ENCODE results near the gene CACNA2D1.
"Not testable (repeated sequence)": the region's sequence is repeated elsewhere in the genome, so short reads cannot be mapped to it uniquely, and the experiment has no call there.

The CACNA2D1 gene

DNA sequence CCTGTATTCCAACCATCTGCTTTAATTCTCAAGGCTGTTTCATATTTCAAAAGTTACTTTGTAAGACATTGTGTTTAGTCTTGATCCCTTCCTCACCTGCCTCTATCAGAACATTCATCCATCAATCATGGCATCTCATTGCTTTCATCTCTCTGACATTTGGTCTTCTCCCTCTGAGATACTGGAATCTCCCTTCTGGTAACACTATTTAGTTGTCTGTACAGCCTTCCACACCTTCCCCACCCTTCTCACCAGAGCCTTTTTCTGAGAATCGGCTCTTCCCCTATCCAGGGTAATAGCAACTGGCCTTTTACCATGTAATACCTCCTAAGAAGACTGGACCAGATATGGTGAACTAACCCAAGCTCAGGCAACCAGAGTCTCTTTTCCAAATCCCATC lies 10.1 kb downstream of the CACNA2D1 start:
- DNase-seq = no peak

- DNase-seq = not testable (repeated sequence)
Measured at GRCh38 chr7:82432743-82433142, 10.8 kb downstream of the CACNA2D1 start.

DNA sequence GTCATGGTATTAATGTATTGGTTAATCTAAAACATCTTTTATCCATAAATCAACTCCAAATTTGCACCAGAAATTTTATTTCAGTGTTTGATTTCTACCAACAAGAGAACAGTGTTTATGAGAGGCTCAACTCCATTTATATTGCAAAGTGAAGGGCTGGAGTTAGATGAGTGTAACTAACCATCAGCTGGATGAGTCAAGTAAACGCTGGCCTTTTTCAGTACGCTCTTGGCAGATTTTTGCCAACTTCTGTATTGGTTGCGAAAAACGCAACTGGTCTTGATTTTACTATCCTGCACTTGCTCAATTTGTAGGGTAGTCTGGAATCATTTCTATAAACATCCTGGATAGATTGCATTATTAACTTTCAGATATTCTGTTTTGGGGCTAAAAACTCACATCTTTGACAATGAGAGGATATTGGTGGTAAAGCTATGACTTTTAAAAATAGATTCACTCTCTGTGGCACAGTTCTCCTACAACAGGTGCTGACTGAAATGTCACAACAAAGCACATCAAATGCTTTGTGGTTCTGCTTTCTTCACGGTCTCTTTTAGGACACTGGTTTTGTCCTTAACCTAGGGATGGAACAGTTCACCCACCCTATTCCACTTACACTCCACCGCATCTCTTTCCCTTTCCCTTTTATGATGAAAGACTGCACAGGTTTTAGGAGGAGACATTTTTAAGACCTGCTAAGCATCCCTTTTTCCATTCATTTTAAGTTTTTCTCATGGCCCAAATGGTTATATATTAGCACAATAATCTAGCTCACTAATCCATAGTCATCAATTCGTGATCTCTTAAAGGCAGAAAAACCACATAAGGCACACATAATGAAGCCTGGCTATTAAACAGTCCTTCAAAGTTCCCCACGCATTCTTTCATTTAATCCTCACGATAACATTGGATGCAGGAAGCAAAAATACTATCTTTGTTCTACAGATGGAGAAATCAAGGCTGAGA lies 12.8 kb downstream of the CACNA2D1 start:
- no peak for DNase-seq

GRCh38 chr7:82429408-82429807 lies 14.2 kb downstream of the CACNA2D1 start:
- no peak for DNase-seq

DNA sequence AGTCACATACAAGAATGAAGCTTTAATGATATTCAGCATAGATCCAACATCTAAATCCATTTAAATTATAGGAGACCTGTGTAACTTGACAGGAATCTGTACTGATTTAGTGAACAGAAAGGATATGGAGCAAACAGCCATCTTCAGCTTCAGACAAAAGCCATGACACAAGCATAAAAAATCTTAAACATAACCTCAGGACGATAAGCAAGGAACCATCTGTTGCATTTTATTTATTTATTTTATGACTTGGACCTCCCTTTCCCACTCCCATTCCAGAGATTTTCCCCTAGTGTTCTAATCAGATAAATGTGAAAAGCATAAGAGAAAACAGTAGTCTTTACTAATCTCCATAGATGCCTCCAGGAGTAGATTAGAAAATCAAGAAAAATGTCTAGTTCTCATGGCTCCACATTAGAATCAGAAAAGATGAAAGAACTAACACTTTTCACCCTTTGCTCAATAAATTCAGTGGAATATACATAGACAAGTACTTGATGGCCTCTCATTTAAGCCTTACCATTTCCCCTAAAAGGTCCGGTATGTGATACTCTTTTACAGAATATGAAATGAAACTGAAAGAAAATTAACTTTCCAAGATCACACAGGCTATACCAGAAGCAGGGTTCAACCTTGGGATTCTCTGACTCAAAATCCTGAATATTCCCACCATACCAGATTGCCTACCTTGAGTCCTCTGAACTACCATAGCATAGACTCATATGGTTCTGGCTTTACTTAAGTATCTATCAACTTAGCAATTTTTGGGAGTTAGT lies 15.2 kb downstream of the CACNA2D1 start:
- DNase-seq = no peak

DNA sequence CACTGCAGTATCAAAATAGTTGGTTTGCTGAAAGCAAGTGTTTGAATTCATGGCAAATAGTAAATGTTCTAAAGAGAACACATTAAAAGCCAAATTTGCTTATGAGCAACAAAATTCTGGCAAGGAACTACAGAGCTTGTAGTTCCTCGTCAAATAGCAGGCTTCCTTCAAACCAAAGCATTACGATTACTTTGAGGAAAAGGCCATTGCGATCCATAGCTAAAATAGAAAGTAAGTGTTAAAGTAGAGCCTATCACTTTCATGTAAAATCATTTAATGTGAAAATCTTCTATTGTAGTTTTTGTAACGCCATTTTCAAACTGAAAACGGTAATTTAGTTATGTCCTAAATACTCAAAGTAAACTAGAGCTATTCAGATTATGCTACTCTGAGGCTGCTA lies 20.1 kb downstream of the CACNA2D1 start:
- DNase-seq = no peak

GRCh38 chr7:82419200-82419599 lies 24.4 kb downstream of the CACNA2D1 start:
- DNase-seq = peak; percentile 83

- no peak for DNase-seq
Measured at GRCh38 chr7:82417898-82418297, 25.7 kb downstream of the CACNA2D1 start.

DNA sequence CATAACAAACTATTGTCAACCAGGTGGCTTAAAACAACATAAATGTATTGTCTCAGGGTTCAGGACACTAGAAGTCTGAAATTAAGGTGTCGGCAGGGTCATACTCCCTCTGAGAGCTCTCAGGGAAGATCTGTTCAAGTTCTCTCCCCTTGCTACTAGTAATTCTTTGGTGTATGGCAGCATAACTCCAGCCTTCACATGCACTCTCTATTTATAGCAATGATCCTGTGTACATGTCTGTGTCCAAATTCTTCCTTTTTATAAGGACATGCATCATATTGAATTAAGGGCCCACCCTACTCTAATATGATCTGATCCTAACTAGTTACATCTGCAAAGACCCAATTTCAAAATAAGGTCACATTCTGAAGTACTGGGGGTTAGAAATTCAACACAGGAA lies 27.2 kb downstream of the CACNA2D1 start:
- DNase-seq = no peak

DNA sequence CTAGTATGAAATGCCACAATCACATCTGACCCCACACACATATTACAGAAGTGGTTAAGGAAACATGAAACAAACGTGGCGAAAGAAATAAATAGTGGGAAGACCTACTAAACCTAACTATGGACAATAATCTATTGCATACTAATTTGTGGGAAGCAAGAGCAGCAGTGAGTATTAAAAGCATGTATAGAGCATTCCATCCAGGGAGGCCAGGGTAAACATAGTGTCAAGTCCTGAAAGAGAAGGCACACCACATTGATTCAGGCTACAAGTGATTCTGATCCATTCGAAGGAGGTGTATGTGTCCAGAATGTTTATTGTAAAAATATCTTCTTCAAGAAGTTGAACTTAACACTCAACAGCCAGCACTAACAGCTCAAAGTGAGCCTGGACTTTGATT lies 29.2 kb downstream of the CACNA2D1 start:
- no peak for DNase-seq

GRCh38 chr7:82413237-82413636 lies 30.3 kb downstream of the CACNA2D1 start:
- no peak for DNase-seq

DNA sequence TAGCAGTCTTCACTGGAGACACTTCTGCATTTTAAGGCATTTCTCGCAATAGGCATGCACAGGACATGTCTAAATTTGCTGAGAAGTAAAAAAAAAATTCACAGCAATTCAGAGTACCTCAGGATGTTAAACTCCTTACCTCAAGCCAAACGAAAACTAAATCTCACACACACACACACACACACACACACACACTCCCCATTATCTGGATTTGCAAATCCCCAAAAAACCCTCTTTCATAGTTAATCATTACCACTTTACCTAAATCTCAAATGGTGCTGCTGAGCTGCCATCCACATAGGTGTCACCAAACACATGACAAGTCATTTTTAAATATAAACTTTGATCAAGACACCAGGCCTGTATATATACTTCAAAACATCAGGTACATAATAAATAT lies 31.8 kb downstream of the CACNA2D1 start:
- no peak for DNase-seq

DNA sequence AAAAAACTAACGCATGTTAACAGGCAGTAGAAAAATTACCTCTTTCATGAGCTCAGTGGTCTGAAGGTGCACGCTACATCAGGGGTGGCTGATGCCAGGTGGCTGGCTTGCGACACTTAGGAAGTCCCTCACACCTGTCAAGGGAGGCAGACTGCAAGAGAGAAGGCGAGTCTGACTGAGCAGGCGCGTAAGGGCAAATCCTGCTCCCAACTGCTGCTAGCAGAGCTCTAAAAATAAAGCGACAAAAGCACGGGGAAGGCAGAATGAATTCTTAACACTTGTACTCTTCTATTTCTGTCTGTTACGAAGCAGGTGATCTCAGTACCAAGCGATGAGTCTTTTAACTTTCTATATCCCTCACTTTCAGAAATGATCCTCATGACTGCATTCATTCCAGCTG lies 33.1 kb downstream of the CACNA2D1 start:
- peak; percentile 73 for DNase-seq

- no peak for DNase-seq
Measured at GRCh38 chr7:82406937-82407336, 36.6 kb downstream of the CACNA2D1 start.

DNA sequence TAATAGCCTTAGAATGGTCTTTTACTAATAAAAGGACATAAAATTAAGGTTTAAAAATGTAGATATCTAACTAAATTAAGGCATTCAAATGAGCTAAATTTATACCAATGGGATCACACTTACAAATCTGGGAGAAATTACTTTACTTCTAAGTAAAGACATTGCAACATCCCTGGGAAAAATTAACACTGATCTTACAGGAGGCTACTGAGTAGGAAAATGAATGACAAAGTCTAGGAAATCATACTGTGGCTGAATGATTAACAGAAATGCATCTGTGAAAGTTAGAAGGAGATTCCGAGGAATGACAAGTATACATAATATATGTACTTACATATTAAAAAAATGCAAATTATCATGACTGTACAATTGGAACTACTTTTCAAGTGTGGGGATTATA lies 38.3 kb downstream of the CACNA2D1 start:
- no peak for DNase-seq

DNA sequence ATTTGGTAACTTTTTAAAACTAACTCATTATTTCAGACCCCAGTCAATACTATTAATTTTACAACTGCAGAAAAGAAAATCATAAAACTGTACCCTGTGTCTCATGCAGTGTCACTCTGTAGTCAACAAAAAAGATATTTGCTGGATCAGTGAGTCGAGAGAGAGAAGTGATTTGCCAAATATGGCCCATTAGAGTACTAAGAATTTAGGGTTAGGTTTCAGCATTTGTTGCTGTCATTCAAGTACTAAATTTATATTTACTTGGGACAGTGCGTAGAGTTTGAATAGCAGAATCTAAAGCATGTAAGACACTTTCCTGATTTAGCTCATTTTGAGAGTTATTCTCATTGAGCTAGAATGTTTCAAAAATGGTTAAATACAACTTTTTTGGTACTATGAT lies 38.9 kb downstream of the CACNA2D1 start:
- DNase-seq = no peak

GRCh38 chr7:82404094-82404493 lies 39.5 kb downstream of the CACNA2D1 start:
- no peak for DNase-seq

- no peak for DNase-seq
Measured at GRCh38 chr7:82397879-82398524, 45.6 kb downstream of the CACNA2D1 start.

GRCh38 chr7:82396343-82396742 lies 47.2 kb downstream of the CACNA2D1 start:
- no peak for DNase-seq

DNA sequence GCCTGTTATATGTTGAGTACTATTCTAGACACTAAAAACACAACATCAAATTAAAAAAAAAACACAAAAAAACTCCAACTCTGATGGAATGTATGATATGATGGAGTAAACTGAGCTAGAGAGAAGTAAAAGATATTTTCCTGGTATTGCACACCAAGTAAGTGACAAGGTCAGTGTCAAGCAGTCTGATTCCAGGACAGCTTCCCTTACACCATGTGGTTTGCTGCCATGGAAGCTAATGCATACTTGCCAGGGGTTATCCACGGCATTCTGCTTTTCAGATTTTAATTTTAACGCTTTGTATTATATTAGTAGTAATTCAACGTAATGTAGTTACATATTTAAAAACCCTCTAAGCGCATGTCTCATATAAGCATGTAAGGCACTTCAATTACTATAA lies 48.4 kb downstream of the CACNA2D1 start:
- DNase-seq = no peak

GRCh38 chr7:82393840-82394220 lies 49.7 kb downstream of the CACNA2D1 start:
- DNase-seq = no peak

DNA sequence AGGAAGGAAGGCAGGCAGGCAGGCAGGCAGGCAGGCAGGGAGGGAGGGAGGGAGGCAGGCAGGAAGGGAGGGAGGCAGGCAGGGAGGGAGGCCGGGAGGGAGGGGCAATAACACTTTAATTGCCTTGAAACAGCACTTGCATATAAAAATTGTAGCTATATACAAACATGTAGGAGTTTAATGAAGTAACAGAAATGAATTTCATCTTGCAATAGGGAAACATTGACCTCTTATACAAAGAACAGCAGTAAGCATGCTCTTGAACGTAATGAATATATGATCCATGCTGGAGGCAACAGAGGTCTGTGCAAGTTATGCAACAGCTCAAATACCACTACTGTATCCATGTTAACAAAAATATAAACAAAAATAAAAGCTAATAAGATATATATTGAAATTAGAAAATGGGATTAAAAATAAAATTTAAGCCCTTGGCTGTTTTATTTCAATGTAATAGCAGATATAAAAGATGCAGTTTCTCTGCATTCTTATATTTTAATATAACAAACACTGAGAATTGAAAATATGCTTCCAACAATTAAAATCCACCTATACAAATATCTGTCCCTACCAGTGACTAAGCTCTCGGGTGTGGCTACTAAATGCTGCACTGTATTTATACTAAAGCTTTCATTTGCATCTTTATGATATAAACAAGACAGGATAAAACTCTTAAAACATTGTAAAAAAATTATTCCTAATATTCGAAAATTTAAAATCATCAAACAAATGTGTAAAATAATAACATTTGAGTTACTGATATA lies 50.3 kb downstream of the CACNA2D1 start:
- no peak for DNase-seq

DNA sequence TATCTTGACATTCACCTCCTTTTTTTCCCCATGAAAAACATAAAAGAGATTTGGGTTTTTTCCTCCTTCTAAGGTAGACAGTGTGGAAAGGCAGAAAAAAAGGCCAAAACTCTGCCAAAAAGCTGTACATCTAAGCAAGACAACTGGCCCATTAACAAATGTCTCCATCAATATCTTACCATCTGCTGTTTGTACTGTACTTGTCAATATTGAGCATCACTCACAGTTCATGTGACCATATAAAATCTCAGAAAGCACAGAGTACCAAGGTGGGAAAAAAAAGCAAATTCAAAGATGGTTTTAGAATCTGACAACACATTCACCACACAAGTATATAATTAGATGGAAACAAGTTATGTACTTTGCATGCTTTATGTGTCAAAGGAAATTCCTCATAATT lies 52.6 kb downstream of the CACNA2D1 start:
- DNase-seq = no peak
